Liver (tissue), 3 donors: ENCODE data around the gene GRK5.

Source experiments
- GABPA ChIP-seq, 2 donors: IDR thresholded peaks in 1 of 2; conservative IDR thresholded peaks in 1 of 2; 2 replicates each; pipeline ENCODE4 v1.6.1; 2016; ENCODE audit warnings: antibody characterized with exemption in 2 of 2, mild to moderate bottlenecking in 1 of 2, moderate library complexity in 1 of 2
- JUND ChIP-seq, 2 donors: IDR thresholded peaks; 2 replicates each; pipeline ENCODE4 v1.6.1; 2016; ENCODE audit warnings: antibody characterized with exemption in 2 of 2
- RAD21 ChIP-seq, 2 donors: IDR thresholded peaks; 2 replicates each; pipeline ENCODE4 v1.6.1; 2016; ENCODE audit warnings: antibody characterized with exemption in 2 of 2, mild to moderate bottlenecking in 2 of 2
- SP1 ChIP-seq: IDR thresholded peaks from 2 replicates; pipeline ENCODE4 v1.6.1; 2018; ENCODE audit warnings: antibody characterized with exemption, mild to moderate bottlenecking
- TF ChIP-seq, protein P1 (sequence below): fragments of 150-350 bp; IDR thresholded peaks from 2 replicates; pipeline ENCODE4 v1.5.1; 2017; ENCODE audit warnings: improper control_type of control experiment, low read depth, low read length; ENCODE audit not compliant: missing input control
- TF ChIP-seq, protein P2 (sequence below): IDR thresholded peaks from 2 replicates; pipeline ENCODE4 v1.6.1; 2016; ENCODE audit warnings: antibody characterized with exemption
- TF ChIP-seq, protein P3 (sequence below): IDR thresholded peaks from 2 replicates; pipeline ENCODE4 v1.6.1; 2016; ENCODE audit warnings: antibody characterized with exemption
- donor health status: healthy.
- donor health status: healthy.

DNA sequence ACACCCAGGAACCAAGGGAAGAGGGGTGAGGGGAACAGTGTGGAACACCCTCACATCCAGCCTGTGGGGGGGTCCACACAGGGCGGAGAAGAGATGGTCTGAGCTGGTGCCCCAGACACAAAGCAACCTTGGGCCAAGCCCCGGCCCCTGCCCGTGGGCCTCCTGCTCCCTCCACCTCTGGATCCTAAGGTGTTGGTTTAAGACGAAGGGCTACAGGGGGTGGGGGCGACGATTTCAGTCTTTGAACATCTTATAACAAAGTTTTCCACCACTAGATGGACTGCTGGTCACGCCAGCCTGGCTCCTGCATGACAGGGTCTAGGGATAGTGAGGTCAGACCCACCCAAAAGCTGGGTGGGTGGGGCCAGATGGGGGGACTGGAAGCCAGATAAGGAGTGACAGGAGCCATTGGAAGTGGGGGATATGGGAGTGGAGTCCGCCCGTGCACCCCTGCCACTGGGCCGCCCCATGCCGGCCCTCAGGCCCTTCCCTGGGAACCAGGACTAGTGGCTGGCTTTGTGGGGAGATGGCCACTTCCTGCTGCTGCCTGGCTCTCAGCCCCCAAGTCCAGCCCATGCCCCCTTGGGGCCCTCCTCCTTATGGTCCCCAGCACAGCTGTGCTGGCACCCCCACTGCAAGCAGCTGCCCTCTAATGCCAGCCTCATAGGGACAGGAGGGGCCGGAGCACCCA is 236.7 kb downstream of the GRK5 start:
- TF ChIP-seq, protein P1, sequence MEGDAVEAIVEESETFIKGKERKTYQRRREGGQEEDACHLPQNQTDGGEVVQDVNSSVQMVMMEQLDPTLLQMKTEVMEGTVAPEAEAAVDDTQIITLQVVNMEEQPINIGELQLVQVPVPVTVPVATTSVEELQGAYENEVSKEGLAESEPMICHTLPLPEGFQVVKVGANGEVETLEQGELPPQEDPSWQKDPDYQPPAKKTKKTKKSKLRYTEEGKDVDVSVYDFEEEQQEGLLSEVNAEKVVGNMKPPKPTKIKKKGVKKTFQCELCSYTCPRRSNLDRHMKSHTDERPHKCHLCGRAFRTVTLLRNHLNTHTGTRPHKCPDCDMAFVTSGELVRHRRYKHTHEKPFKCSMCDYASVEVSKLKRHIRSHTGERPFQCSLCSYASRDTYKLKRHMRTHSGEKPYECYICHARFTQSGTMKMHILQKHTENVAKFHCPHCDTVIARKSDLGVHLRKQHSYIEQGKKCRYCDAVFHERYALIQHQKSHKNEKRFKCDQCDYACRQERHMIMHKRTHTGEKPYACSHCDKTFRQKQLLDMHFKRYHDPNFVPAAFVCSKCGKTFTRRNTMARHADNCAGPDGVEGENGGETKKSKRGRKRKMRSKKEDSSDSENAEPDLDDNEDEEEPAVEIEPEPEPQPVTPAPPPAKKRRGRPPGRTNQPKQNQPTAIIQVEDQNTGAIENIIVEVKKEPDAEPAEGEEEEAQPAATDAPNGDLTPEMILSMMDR, result no peak
- TF ChIP-seq JUND (IDR thresholded peaks at IDR 0.05) (no peak), GABPA (IDR thresholded peaks at IDR 0.05 in 1 of 2, conservative IDR thresholded peaks at IDR 0.05 in 1 of 2) (no peak), SP1 (no peak), RAD21 (IDR thresholded peaks at IDR 0.05) (no peak)
- TF ChIP-seq, protein P2, sequence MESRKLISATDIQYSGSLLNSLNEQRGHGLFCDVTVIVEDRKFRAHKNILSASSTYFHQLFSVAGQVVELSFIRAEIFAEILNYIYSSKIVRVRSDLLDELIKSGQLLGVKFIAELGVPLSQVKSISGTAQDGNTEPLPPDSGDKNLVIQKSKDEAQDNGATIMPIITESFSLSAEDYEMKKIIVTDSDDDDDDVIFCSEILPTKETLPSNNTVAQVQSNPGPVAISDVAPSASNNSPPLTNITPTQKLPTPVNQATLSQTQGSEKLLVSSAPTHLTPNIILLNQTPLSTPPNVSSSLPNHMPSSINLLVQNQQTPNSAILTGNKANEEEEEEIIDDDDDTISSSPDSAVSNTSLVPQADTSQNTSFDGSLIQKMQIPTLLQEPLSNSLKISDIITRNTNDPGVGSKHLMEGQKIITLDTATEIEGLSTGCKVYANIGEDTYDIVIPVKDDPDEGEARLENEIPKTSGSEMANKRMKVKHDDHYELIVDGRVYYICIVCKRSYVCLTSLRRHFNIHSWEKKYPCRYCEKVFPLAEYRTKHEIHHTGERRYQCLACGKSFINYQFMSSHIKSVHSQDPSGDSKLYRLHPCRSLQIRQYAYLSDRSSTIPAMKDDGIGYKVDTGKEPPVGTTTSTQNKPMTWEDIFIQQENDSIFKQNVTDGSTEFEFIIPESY, result no peak
- TF ChIP-seq, protein P3, sequence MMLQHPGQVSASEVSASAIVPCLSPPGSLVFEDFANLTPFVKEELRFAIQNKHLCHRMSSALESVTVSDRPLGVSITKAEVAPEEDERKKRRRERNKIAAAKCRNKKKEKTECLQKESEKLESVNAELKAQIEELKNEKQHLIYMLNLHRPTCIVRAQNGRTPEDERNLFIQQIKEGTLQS, result no peak
